ENCODE measurements around the gene LMO7. TPM values are rescaled to one million over a fixed set of nuclear protein-coding genes. Genes with fewer than 3 reads are reported as not detected.

The LMO7 gene
- total RNA-seq, 4 donors from 2014 or later = 60.5 to 108 (median 75.6) TPM

GRCh38 chr13:75705395-75705794 is 69.3 kb downstream of the LMO7 start:
- DNase-seq (ENCODE audit: low spot score in 2 of 2) = no peak
- TF ChIP-seq POLR2A (IDR thresholded peaks at IDR 0.05) (no peak), CTCF (IDR thresholded peaks at IDR 0.05) (no peak)
- intact Hi-C loops (cut with DNase I; ENCODE audit: low total_unique reads) = no loop called here
- WGBS, 2 donors = 17 to 22% methylated on average over 1 of the region's 1 CpG
- H3K4me3 ChIP-seq (ENCODE audit: low read depth, poor library complexity, severe bottlenecking) = no peak overlapping the region

- H3K4me3 ChIP-seq (ENCODE audit: low read depth, poor library complexity, severe bottlenecking) = no peak overlapping the region
- DNase-seq (ENCODE audit: low spot score in 2 of 2) = no peak
- no peak for TF ChIP-seq CTCF (IDR thresholded peaks at IDR 0.05)
- no peak for TF ChIP-seq POLR2A (IDR thresholded peaks at IDR 0.05)
- intact Hi-C loops (cut with DNase I; ENCODE audit: low total_unique reads) = no loop called here
These were observed 69.8 kb downstream of the LMO7 start for GRCh38 chr13:75705908-75706307.

- no peak for DNase-seq (ENCODE audit: low spot score in 2 of 2)
- intact Hi-C loops (cut with DNase I; ENCODE audit: low total_unique reads) = no loop called here
- 95 to 96% methylated on average over 2 of the region's 2 CpGs for WGBS, 2 donors
- H3K4me3 ChIP-seq (ENCODE audit: low read depth, poor library complexity, severe bottlenecking) = no peak overlapping the region
- TF ChIP-seq CTCF (IDR thresholded peaks at IDR 0.05) = no peak
- TF ChIP-seq POLR2A (IDR thresholded peaks at IDR 0.05) = no peak
These were observed 77.7 kb downstream of the LMO7 start for GRCh38 chr13:75713852-75714251.

GRCh38 chr13:75715601-75716523 is 79.7 kb downstream of the LMO7 start:
- TF ChIP-seq POLR2A (IDR thresholded peaks at IDR 0.05) (no peak), CTCF (IDR thresholded peaks at IDR 0.05) (no peak)
- 54 to 56% methylated on average over 6 of the region's 6 CpGs for whole genome bisulfite sequencing, 2 donors

GRCh38 chr13:75717525-75717924 is 81.4 kb downstream of the LMO7 start:
- 73 to 77% methylated on average over 2 of the region's 2 CpGs for WGBS, 2 donors
- intact Hi-C loops (cut with DNase I; ENCODE audit: low total_unique reads) = no loop called here
- no peak for DNase-seq (ENCODE audit: low spot score in 2 of 2)
- no peak for TF ChIP-seq CTCF (IDR thresholded peaks at IDR 0.05)
- no peak for TF ChIP-seq POLR2A (IDR thresholded peaks at IDR 0.05)
- no peak overlapping the region for H3K4me3 ChIP-seq (ENCODE audit: low read depth, poor library complexity, severe bottlenecking)

More at GRCh38 chr13:75715601-75716523, 79.7 kb downstream of the LMO7 start:
- intact Hi-C loops (cut with DNase I; ENCODE audit: low total_unique reads) = no loop called here
- no peak overlapping the region for H3K4me3 ChIP-seq (ENCODE audit: low read depth, poor library complexity, severe bottlenecking)
- DNase-seq (ENCODE audit: low spot score in 2 of 2) = no peak
